COR-L47 (cell line): ENCODE results near the gene MMP20.

Experiments
- DNase-seq: peaks from one replicate; lab custom pipeline; 2025; lab: John Stamatoyannopoulos, UW

MMP20 gene

GRCh38 chr11:102623128-102623527 lies 2.0 kb downstream of the MMP20 start:
- no peak for DNase-seq

GRCh38 chr11:102622258-102622657 lies 2.9 kb downstream of the MMP20 start:
- DNase-seq = no peak

GRCh38 chr11:102620818-102621561 lies 4.1 kb downstream of the MMP20 start:
- no peak for DNase-seq

GRCh38 chr11:102620179-102620578 lies 5.0 kb downstream of the MMP20 start:
- DNase-seq = no peak

- no peak for DNase-seq
Observed at GRCh38 chr11:102617466-102618008, 7.6 kb downstream of the MMP20 start.

GRCh38 chr11:102615894-102616432 lies 9.2 kb downstream of the MMP20 start:
- no peak for DNase-seq

- DNase-seq = no peak
Observed at GRCh38 chr11:102615077-102615893, 9.8 kb downstream of the MMP20 start.

- no peak for DNase-seq
Observed at GRCh38 chr11:102614485-102614884, 10.6 kb downstream of the MMP20 start.

- no peak for DNase-seq
Observed at GRCh38 chr11:102614031-102614430, 11.1 kb downstream of the MMP20 start.

GRCh38 chr11:102613450-102613849 lies 11.7 kb downstream of the MMP20 start:
- no peak for DNase-seq

- DNase-seq = no peak
Observed at GRCh38 chr11:102611291-102611690, 13.8 kb downstream of the MMP20 start.

- no peak for DNase-seq
Observed at GRCh38 chr11:102610200-102610599, 14.9 kb downstream of the MMP20 start.

- no peak for DNase-seq
Observed at GRCh38 chr11:102608699-102609098, 16.4 kb downstream of the MMP20 start.

GRCh38 chr11:102604875-102605274 lies 20.3 kb downstream of the MMP20 start:
- no peak for DNase-seq

GRCh38 chr11:102604011-102604410 lies 21.1 kb downstream of the MMP20 start:
- DNase-seq = no peak

GRCh38 chr11:102603576-102603975 lies 21.6 kb downstream of the MMP20 start:
- DNase-seq = no peak

- no peak for DNase-seq
Observed at GRCh38 chr11:102603091-102603490, 22.0 kb downstream of the MMP20 start.

GRCh38 chr11:102600666-102601065 lies 24.5 kb downstream of the MMP20 start:
- DNase-seq = no peak

GRCh38 chr11:102599642-102600261 lies 25.4 kb downstream of the MMP20 start:
- no peak for DNase-seq

- no peak for DNase-seq
Observed at GRCh38 chr11:102598272-102598671, 26.9 kb downstream of the MMP20 start.

- DNase-seq = no peak
Observed at GRCh38 chr11:102596578-102596977, 28.6 kb downstream of the MMP20 start.
